T-helper 22 cell (primary cell): Measurements from ENCODE around the gene CHRM3.

Experiments
- DNase-seq: peaks from one replicate; pipeline ENCODE4 v3.0.0-alpha.2; 2020; ENCODE audit warnings: low read depth

CHRM3 gene

DNA sequence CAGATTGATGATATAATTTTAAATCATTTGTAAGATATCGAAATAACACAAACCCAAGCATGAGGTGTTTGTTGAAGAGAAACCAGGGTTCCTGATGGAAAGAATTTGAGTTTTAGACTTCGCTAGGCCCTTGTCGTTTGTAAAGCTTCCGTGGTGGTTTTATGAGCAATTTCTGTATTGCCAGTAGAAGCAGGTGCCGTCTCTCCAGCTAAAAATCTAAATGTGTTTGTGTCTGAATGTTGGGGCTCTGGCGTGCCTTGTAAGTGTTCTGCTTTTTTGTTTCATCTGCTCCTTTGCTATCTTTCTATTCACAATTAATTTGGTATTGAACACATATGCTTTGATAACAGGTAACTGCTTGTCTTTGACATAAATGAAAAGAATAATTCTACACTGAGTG, 27.5 kb downstream of the CHRM3 start:
- DNase-seq, result no peak

GRCh38 chr1:239417221-239417620, 30.9 kb downstream of the CHRM3 start:
- DNase-seq, result no peak

DNA sequence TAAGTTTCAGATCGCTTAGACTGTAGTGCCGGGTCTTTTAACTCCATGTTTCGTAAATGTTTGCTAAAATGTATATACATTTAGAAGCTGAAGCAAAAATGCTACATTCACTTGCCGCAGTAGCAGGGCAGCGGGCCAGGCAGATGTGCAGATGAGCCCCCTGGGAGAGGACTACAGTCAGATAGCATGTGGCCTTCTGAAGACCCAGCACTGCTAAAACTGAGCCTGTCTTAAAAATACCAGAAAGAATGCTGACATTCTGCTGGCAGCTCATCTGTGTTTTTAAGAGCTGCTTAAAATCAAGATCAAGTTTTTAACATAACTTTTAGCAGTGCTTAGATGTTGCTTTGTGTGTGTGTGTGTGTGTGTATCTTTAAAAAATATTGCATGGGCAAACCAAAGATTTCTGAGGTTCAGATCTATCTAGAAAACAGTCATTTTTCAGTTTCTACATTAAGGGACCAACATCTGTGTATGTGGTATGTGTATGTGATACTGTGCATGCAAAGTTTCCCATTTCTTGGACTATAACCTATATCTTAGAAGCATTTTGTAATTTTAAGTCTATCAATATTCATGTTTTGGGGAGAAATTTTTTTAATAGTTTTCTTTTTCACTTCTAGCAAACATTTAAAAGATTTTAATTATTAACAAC, 31.7 kb downstream of the CHRM3 start:
- DNase-seq, result no peak

GRCh38 chr1:239418681-239419080, 32.3 kb downstream of the CHRM3 start:
- DNase-seq, result no peak

DNA sequence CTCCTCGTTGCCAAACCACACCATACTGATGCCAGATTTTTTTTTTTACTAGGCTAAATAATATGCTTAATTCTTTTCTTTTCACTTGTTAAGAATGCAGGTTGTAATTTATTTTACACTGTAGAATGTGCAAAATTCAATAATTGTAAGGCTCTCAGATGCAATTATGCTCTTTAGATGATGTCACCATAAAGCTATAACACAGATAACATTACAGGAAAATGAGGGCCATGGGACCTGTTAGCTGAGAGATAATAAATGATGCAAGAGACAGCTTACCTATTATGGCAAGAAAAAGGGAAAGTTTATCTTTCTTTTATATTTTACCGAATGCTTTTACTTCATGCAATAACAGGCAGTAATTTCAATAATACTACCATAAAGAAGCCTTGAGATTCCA, 35.4 kb downstream of the CHRM3 start:
- DNase-seq, result no peak

DNA sequence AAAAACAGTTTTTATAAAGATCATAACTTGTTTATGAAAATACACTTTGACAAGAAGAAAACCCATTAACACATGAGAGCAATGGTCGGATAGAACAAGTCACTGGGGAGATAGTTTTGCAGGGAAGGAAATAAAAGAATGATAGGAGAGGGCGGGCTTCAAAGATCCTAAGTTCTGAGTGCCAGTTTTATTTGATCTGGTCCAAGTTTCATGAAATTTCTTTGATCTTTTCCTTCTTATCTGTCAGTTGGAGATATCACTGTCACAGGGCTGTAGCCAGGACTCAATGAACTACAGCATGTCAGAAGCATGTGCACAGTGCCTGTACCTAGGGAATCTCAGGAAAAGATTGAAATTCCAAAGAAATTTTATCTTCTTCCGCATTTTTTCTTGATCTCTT, 36.5 kb downstream of the CHRM3 start:
- no peak for DNase-seq

- no peak for DNase-seq
Observed at GRCh38 chr1:239426821-239427475, 40.6 kb downstream of the CHRM3 start.

DNA sequence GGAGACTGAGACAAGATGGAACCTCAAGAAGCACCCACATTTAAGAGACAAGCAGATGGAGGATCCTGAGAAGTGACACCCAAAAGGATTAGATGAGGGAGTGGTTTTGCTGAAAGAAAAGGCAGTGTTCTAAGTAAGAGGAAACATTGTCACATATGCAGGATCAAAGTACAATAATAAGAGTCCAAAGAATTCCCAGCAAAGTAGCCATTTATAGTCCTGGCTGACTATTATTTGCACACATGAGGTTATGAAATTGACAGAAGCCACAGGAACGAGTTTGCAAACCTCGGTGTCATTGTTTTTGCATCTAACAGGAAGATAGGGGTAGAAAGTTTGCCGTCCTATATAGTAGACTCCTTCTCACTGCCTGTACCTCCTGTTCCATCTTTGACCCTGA, 41.3 kb downstream of the CHRM3 start:
- no peak for DNase-seq

DNA sequence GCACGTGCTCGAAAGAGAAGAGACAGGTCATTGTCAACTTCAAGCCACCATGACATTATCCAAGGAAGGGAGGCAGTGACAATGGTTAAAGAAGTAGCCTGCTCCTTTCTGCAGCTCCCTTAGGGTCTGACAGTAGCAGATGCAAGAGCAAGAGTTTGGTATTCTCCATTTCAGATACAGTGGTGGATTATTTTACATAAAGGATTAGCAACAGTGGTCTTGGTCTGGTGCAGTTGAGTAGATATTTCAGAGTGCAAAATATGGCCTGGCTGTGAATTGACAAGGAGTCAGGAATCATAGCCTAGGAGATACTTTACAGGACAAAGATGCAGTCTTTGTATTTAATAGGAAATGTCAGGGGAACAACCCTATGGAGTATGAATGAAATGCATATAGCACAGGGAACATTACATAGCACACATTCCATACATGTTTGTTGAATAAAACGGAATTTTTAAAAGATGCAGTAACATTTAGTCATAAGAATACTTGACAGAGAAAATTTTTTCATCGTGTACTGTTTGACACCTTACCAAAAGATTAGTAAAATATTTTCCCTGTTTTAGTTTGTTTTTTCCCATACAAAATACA, 41.8 kb downstream of the CHRM3 start:
- DNase-seq, result no peak

GRCh38 chr1:239429163-239429562, 42.8 kb downstream of the CHRM3 start:
- no peak for DNase-seq

DNA sequence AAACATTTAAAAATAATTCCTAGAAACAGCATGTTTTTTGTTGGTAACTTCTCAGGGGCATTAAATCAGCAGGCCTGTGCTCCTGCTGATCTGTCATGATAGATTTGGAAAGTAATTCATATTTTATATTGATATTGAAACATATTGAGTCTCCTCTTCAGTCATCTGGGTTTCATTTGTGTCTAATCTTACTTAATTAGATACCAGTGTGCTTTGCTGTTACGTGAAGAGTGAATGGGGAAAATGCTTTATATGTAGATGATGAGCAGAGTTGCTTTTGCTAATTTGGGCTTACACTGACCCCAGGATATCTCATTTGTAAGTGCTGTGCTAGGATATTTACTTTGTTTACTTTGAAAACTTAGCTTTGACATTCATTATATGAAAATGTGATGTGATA, 45.9 kb downstream of the CHRM3 start:
- DNase-seq, result no peak

DNA sequence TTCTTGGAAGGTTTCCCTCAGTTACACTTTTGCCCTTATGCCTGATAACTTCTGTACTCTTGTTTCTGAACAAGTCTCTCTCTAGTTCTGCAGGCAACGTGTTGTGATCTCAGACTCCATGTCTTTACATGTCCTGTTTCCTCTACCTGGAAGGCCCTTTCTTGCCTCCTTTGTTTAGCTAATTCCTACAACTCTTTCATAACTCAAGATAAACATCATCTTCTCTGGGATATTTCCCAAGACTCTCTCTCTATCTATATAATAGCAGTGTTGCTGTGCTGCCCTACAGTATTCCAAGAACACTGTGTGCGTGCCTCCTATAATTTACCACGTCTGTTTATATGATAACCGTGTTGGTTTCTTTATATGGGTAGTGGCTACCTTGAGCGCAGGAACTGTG, 47.8 kb downstream of the CHRM3 start:
- DNase-seq, result no peak
